Neuronal stem cell (in vitro differentiated cells): Measurements from ENCODE around the gene POLDIP3. TPM values are rescaled to one million over a fixed set of nuclear protein-coding genes. Genes with fewer than 3 reads are reported as not detected.

Source experiments
- DNase-seq: peaks from one replicate; pipeline ENCODE4 v3.0.0-alpha.2; 2013; ENCODE audit warnings: low spot score
- H2AFZ ChIP-seq: one replicate; pipeline ENCODE4 v1.6.1; 2013; ENCODE audit warnings: mild to moderate bottlenecking, low read length, inconsistent platforms
- H2AK5ac ChIP-seq: 2 replicates; pipeline ENCODE4 v1.6.1; 2013; ENCODE audit warnings: low read depth, mild to moderate bottlenecking, inconsistent platforms, low read length, moderate library complexity, mixed read lengths
- H2BK120ac ChIP-seq: 2 replicates; pipeline ENCODE4 v1.6.1; 2013; ENCODE audit warnings: low read depth, mild to moderate bottlenecking, inconsistent platforms, low read length, moderate library complexity, mixed read lengths
- H2BK12ac ChIP-seq: one replicate; pipeline ENCODE4 v1.6.1; 2013; ENCODE audit warnings: low read length, inconsistent platforms
- H2BK15ac ChIP-seq: 2 replicates; pipeline ENCODE4 v1.6.1; 2013; ENCODE audit warnings: mild to moderate bottlenecking, low read length, inconsistent platforms, mixed read lengths
- H2BK5ac ChIP-seq: one replicate; pipeline ENCODE4 v1.6.1; 2013; ENCODE audit warnings: inconsistent platforms, mild to moderate bottlenecking, low read length, moderate library complexity
- H3K14ac ChIP-seq: one replicate; pipeline ENCODE4 v1.6.1; 2013; ENCODE audit warnings: low read length, inconsistent platforms
- H3K18ac ChIP-seq: 2 replicates; pipeline ENCODE4 v1.6.1; 2013; ENCODE audit warnings: low read length, inconsistent platforms
- H3K23ac ChIP-seq: 2 replicates; pipeline ENCODE4 v1.6.1; 2013; ENCODE audit warnings: low read depth, mild to moderate bottlenecking, mixed read lengths, low read length, inconsistent platforms; ENCODE audit not compliant: poor library complexity
- H3K27ac ChIP-seq: replicated peaks from 3 replicates; pipeline ENCODE4 v1.5.1; 2013; ENCODE audit warnings: low read length, inconsistent platforms
- H3K27me3 ChIP-seq, 3 experiments: 2 replicates each; pipeline ENCODE4 v1.6.1; 2013; ENCODE audit warnings: low read length in 3 of 3, mild to moderate bottlenecking in 2 of 3, inconsistent platforms in 1 of 3, low read depth in 1 of 3, mixed read lengths in 1 of 3, moderate library complexity in 1 of 3; ENCODE audit not compliant: control insufficient read depth in 3 of 3, insufficient read depth in 3 of 3
- H3K36me3 ChIP-seq, 2 donors: replicated peaks in 1 of 2; 2 replicates each; pipeline ENCODE4 v1.6.1; 2013; ENCODE audit warnings: low read length in 2 of 2; ENCODE audit not compliant: control insufficient read depth in 2 of 2, insufficient read depth in 2 of 2
- H3K4ac ChIP-seq: 2 replicates; pipeline ENCODE4 v1.6.1; 2013; ENCODE audit warnings: inconsistent platforms, mild to moderate bottlenecking, low read length, moderate library complexity
- H3K4me1 ChIP-seq, 2 donors: 1 replicate in 1 of 2; 2 replicates in 1 of 2; pipeline ENCODE4 v1.6.1; 2013; ENCODE audit warnings: low read length in 2 of 2, low read depth in 1 of 2; ENCODE audit not compliant: control insufficient read depth in 2 of 2, insufficient read depth in 1 of 2
- H3K4me2 ChIP-seq: one replicate; pipeline ENCODE4 v1.6.1; 2013; ENCODE audit warnings: mild to moderate bottlenecking, low read length, inconsistent platforms; ENCODE audit not compliant: insufficient read depth, poor library complexity, severe bottlenecking
- H3K4me3 ChIP-seq, 2 donors: 2 replicates each; pipeline ENCODE4 v1.5.1; 2013; ENCODE audit warnings: low read length in 2 of 2, mild to moderate bottlenecking in 2 of 2, inconsistent platforms in 1 of 2, moderate library complexity in 1 of 2
- H3K79me1 ChIP-seq: one replicate; pipeline ENCODE4 v1.6.1; 2013; ENCODE audit warnings: low read depth, mild to moderate bottlenecking, inconsistent platforms, low read length, moderate library complexity
- H3K9ac ChIP-seq: one replicate; pipeline ENCODE4 v1.6.1; 2013; ENCODE audit warnings: mild to moderate bottlenecking, low read depth, low read length, inconsistent platforms; ENCODE audit not compliant: poor library complexity
- H3K9me3 ChIP-seq, 2 donors: replicated peaks in 1 of 2; 2 replicates each; pipeline versions ENCODE3 to v1.6.1; 2013; ENCODE audit warnings: low read length in 2 of 2, mild to moderate bottlenecking in 2 of 2, inconsistent platforms in 1 of 2, low read depth in 1 of 2, mixed read lengths in 1 of 2, moderate library complexity in 1 of 2; ENCODE audit not compliant: control insufficient read depth in 2 of 2, insufficient read depth in 1 of 2
- H4K8ac ChIP-seq: one replicate; pipeline ENCODE4 v1.6.1; 2013; ENCODE audit warnings: low read depth, mild to moderate bottlenecking, inconsistent platforms, low read length, moderate library complexity
- H4K91ac ChIP-seq: one replicate; pipeline ENCODE4 v1.6.1; 2013; ENCODE audit warnings: low read length, low read depth, mild to moderate bottlenecking, inconsistent platforms; ENCODE audit not compliant: poor library complexity
- WGBS, 2 donors: extraction: QIAGEN DNeasy Blood & Tissue Kit; methylation state at CpG; one replicate each; pipeline ENCODE4 v1.1.7; 2013; ENCODE audit warnings: missing lambda C conversion rate in 2 of 2, mixed read lengths in 1 of 2; ENCODE audit not compliant: insufficient read length in 2 of 2, insufficient replicate concordance in 1 of 2; ENCODE audit errors: extremely low coverage in 2 of 2; 5-methylcytosine and 5-hydroxymethylcytosine counted together
- polyA plus RNA-seq, 2 experiments: library from polyadenylated mRNA; stranded (reverse); fragments of 200-250 nt; gene quantifications; one replicate each; pipeline ENCODE4 v1.2.3, GENCODE V29; 2013

POLDIP3 gene
- polyA plus RNA-seq (2013, experiment 1 of 2), result 68.6 TPM
- 69.9 TPM for polyA plus RNA-seq (2013, experiment 2 of 2)

- Histone ChIP-seq H3K9me3 (peaks cover 0 to 2% of the 10 kb centered on the region in 2 donors), H2AK5ac (peak within 1 kb of the TSS; percentile 40), H3K27ac (peak within 1 kb of the TSS; percentile 98), H3K4me2 (peak within 1 kb of the TSS; percentile 95), H3K4me3 (peak within 1 kb of the TSS; percentile 71 to 97), H2BK12ac (no peak within 1 kb of the TSS), H3K4me1 (peaks cover 12% of the 10 kb centered on the region in 2 donors), H2BK5ac (peak within 1 kb of the TSS; percentile 97), H3K23ac (peak within 1 kb of the TSS; percentile 100), H2AFZ (peak within 1 kb of the TSS; percentile 92), H3K4ac (no peak within 1 kb of the TSS), H3K9ac (peak within 1 kb of the TSS; percentile 97), H3K14ac (peak within 1 kb of the TSS; percentile 78), H3K18ac (peak within 1 kb of the TSS; percentile 99), H3K27me3 (no peaks in the 10 kb centered on the region), H4K8ac (no peak within 1 kb of the TSS), H4K91ac (peak within 1 kb of the TSS; percentile 48), H3K36me3 (peaks cover 10 to 45% of the 10 kb centered on the region in 2 donors), H3K79me1 (peaks cover 14% of the 10 kb centered on the region), H2BK15ac (peak within 1 kb of the TSS; percentile 88), H2BK120ac (no peak within 1 kb of the TSS)
- WGBS, 2 donors, result no CpG with 5 or more reads among the region's 85 CpGs
- peak; percentile 98 for DNase-seq
These were observed at the start of gene POLDIP3 for GRCh38 chr22:42614312-42615091. POLDIP3 (minus strand) TSS chr22:42614883; CDS start chr22:42614857, 26 bp downstream.

DNA sequence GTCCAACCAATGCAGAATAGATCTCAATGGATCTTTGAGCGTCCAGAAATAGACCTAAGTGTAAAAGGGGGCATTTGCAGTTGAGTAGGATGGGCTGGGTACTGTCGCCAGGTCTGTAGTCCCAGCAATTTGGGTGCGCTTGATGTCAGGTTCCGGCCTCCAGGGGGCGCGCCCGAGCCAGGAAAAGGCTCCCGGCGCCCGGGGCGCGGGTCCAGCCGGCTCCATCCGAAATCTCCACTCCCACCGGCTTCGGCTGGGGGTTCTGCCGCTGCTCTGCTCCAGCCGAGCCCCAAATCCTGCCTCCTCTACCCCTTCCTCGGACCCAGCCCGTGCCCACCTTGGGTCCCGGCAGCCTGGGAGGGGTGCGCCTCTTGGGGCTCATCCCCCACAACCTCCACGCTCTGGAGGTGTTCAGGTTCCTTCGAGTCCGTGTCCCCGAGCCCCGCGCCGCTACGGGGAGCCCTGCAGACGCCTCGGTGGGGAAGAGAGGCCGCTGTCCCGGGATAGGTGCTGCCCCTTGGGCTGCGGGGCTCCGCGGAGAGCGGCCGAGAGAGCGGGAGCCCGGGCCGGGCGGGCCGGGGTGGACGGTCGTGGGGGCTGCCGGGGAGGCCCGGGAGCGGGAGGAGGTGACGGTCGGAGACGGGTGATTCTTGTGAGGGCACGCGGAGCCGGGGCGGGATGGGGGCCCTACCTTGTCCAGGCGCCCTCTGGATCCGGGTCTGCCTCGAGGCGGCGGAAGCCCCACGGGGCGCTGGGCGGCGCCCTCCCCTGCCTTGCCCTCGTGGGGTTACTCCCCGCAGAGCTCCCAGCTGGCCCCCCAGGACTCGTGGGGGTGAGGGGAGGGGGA is 47.5 kb upstream of the POLDIP3 start:
- no peak overlapping the region for H4K91ac ChIP-seq

GRCh38 chr22:42656578-42656977 is 41.9 kb upstream of the POLDIP3 start:
- H2BK15ac ChIP-seq, result no peak overlapping the region
- H4K8ac ChIP-seq, result no peak overlapping the region
- no peak overlapping the region for H3K4me3 ChIP-seq
- no peak overlapping the region for H3K23ac ChIP-seq
- H3K4me1 ChIP-seq, result no peaks in the 10 kb centered on the region
- no peak overlapping the region for H3K9ac ChIP-seq
- H3K4ac ChIP-seq, result no peak overlapping the region
- H3K36me3 ChIP-seq, result no peaks in the 10 kb centered on the region
- H3K79me1 ChIP-seq, result no peaks in the 10 kb centered on the region
- H2BK5ac ChIP-seq, result no peak overlapping the region
- no CpG with 5 or more reads among the region's 8 CpGs for WGBS, 2 donors
- H2AK5ac ChIP-seq, result no peak overlapping the region
- no peak overlapping the region for H2AFZ ChIP-seq
- H3K9me3 ChIP-seq, result no peaks in the 10 kb centered on the region
- no peak overlapping the region for H3K4me2 ChIP-seq
- H3K18ac ChIP-seq, result no peak overlapping the region
- no peak overlapping the region for H2BK120ac ChIP-seq
- H3K14ac ChIP-seq, result no peak overlapping the region
- H3K27ac ChIP-seq, result no peak overlapping the region
- DNase-seq, result no peak
- H2BK12ac ChIP-seq, result no peak overlapping the region
- H3K27me3 ChIP-seq, result peaks cover 0 to 10% (median 0%) of the 10 kb centered on the region in 3 experiments
- H4K91ac ChIP-seq, result no peak overlapping the region

More for the DNA sequence above, 47.5 kb upstream of the POLDIP3 start:
- no peaks in the 10 kb centered on the region for H3K79me1 ChIP-seq
- DNase-seq, result peak; percentile 77
- H2BK120ac ChIP-seq, result no peak overlapping the region
- no peak overlapping the region for H2BK12ac ChIP-seq
- H3K14ac ChIP-seq, result peak overlapping the region; percentile 84
- peaks cover 0 to 5% of the 10 kb centered on the region in 2 donors for H3K4me1 ChIP-seq
- H3K23ac ChIP-seq, result peak overlapping the region; percentile 73
- peak overlapping the region; percentile 100 for H2AFZ ChIP-seq
- no CpG with 5 or more reads among the region's 68 CpGs for WGBS, 2 donors
- H3K9ac ChIP-seq, result peak overlapping the region; percentile 65
- H3K4ac ChIP-seq, result no peak overlapping the region
- peak overlapping the region; percentile 26 for H2AK5ac ChIP-seq
- H3K4me2 ChIP-seq, result peak overlapping the region; percentile 97
- H3K4me3 ChIP-seq, result peak overlapping the region; percentile 50 to 74
- H3K9me3 ChIP-seq, result no peaks in the 10 kb centered on the region
- H3K27me3 ChIP-seq, result peaks cover 0 to 35% (median 8%) of the 10 kb centered on the region in 3 experiments
- no peak overlapping the region for H3K27ac ChIP-seq
- H2BK5ac ChIP-seq, result no peak overlapping the region
- H3K18ac ChIP-seq, result peak overlapping the region; percentile 66
- H2BK15ac ChIP-seq, result no peak overlapping the region
- H3K36me3 ChIP-seq, result no peaks in the 10 kb centered on the region
- no peak overlapping the region for H4K8ac ChIP-seq
